GM18507 (cell line): ENCODE data around the gene ARHGEF17.

Experiments used
- DNase-seq: peaks from one replicate; pipeline ENCODE4 v3.0.0; 2011; ENCODE audit warnings: low read depth; ENCODE audit not compliant: insufficient read length; ENCODE audit errors: extremely low spot score
- FAIRE-seq: peaks from 2 replicates; lab custom pipeline; 2011; peaks lifted over from hg19 to GRCh38; lab: Jason Lieb, UNC

ARHGEF17 gene

DNA sequence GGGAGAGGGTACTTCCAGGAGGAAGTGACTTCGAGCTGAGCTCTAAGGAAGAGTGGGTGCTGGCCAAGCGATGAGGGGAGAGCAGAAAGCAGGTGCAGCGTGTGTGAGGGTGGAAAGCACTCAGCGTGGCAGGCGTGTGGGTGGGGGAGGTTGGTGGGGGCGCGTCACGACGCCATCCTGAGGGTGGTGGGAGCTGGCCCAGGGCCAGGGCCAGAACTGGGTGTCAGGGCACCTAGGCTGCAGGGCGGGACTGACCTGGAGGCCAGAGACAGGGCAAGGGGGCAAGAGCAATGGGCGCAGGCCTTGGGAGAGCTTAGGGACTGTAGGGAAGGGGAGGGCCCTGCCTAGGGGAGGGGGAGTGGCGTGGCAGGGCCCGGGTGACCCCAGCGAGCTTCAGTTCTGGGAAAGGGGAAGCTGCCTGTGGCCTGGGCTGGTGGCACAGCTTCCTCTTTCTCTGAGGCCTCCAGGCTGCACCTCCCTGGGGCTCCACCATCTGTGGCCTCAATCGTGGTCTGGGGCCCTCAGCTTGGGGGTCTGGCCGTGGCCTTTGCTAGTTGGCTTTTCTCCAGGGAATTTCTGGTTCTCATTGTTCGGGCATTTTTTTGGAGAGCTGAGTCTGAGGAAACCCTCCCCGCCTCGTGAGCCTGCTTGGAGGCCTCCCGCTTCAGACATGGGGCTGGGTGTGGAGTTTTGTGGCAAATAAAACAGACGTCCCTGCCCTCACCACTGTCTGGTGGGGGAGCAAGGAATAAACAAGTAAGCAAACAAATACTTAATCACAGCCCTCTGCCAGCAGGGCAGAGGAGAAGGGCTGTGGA is 77.0 kb downstream of the ARHGEF17 start:
- FAIRE-seq: peak; percentile 77

GRCh38 chr11:73386016-73386415 is 77.9 kb downstream of the ARHGEF17 start:
- peak; percentile 81 for FAIRE-seq
- no peak for DNase-seq

More for the DNA sequence above, 77.0 kb downstream of the ARHGEF17 start:
- peak; percentile 55 for DNase-seq

- DNase-seq (no peak), FAIRE-seq (no peak)
Observed at GRCh38 chr11:73386546-73386945, 78.5 kb downstream of the ARHGEF17 start.

DNA sequence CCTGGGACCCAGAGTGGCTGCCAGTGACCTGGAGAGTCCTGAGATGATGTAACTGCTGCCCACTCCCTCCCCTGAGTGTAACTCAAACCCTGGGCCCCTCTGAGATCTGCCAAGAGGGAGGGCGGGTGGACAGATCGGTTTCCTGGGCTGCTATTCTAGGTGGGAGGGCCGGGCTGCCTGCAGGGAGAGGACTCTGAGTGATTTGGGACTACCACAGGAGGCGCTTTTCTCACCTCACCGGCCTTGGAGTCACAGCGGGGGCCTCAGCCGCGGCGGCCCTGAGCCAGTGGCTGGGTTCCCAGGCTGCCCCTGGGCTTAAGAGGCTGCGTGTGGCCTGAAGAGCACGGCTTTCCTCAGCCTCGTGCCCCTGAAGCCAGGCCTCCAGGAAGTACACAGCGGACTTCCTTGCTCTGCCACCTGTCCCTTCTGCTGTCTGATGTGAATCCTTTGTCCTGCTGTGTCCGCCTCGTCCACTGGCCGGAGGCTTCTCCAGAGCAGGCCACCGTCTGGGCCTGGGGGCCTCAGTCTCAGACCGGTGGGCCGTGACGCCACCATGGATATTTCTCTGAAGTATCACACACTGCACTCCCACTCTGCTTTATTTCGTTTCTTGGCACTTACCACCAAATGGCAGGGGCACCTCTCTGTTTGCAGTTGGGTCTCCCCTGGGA is 79.7 kb downstream of the ARHGEF17 start:
- no peak for DNase-seq

GRCh38 chr11:73388265-73389133 is 80.4 kb downstream of the ARHGEF17 start:
- FAIRE-seq (no peak), DNase-seq (no peak)

More for the DNA sequence above, 79.7 kb downstream of the ARHGEF17 start:
- FAIRE-seq: no peak

- FAIRE-seq (no peak), DNase-seq (no peak)
Observed at GRCh38 chr11:73389134-73389525, 81.1 kb downstream of the ARHGEF17 start.

- DNase-seq (no peak), FAIRE-seq (no peak)
Observed at GRCh38 chr11:73389916-73390315, 81.8 kb downstream of the ARHGEF17 start.

- DNase-seq (no peak), FAIRE-seq (no peak)
Observed at GRCh38 chr11:73390601-73391565, 82.8 kb downstream of the ARHGEF17 start.

GRCh38 chr11:73391665-73392064 is 83.6 kb downstream of the ARHGEF17 start:
- no peak for DNase-seq
- no peak for FAIRE-seq

DNA sequence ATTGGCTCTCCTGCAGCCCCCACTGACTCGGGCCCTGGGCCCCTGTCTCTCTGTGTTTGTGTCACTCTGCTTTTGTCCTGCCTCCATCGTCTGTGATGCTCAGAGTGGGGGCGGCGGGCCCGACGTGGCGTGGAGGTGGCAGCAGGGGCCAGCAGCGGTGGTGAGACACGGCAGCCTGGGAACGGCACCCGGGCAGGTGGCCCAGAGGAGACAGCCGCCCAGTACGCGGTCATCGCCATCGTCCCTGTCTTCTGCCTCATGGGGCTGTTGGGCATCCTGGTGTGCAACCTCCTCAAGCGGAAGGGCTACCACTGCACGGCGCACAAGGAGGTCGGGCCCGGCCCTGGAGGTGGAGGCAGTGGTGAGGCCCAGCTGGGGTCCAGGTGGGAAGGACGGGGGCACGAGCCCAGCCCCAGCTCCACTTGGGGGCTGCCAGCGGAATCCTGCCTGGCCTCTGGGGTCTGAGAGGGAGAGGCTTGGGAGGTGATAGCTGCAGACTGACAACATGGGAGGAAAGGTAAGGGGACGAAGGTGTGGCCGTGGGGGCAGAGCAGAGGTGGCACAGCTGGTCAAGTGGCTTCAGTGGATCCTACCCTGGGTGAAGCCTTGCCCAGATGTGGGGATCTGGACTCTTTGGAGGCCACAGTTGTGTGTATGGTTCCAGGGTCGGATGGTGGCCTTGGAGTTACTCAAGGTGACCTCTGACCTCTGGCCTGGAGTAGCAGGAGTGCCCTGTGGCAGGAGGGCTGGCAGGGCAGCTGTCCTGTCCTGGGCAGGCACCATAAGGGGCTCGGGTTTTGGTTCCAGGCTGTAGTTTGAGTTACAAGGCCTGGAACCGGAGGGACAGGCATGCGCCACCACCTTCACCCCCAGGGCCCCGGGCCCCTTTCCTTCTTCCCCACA is 84.3 kb downstream of the ARHGEF17 start:
- FAIRE-seq: no peak

GRCh38 chr11:73393011-73393380 is 84.9 kb downstream of the ARHGEF17 start:
- FAIRE-seq (no peak), DNase-seq (no peak)

More for the DNA sequence above, 84.3 kb downstream of the ARHGEF17 start:
- DNase-seq: no peak

DNA sequence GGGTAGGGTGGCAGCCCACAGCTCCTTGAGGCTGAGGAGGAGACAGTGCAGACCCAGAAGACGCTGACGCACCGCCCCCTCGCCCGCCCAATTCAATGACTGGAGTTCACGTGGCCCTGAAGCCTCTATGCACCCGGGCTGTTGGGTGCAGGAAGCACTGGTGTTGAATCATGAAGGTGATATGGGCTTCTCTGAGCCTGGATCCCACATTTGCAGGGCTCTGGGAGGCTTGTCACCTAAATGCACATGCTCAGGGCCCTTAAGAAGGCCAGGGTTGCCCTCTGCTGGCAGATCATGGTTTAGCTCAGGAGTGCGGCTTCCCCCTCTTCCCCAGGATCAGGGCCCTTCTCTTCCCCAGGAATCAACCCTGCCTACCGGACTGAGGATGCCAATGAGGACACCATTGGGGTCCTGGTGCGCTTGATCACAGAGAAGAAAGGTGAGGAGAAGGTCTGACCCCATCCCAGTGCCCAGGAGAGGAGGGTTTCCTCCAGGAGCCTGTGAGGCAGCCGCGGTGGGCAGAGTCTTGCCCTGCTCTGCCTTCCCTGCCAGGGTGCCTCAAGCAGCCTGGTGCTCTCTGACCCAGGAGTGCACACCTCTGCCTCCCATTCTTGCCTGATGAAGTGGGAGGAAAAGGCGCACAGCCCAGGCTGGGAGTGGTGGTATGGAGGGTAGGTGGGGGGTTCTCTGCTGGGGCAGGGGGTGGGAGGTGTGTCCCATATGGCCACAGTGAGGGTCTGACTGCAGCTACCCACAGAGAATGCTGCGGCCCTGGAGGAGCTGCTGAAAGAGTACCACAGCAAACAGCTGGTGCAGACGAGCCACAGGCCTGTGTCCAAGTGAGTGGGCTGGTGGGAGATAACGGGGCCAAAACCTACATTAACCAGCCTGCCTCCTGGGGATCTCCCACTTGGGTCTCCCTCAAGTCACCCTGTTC is 85.7 kb downstream of the ARHGEF17 start:
- FAIRE-seq (peak; percentile 81), DNase-seq (peak; percentile 67)

DNA sequence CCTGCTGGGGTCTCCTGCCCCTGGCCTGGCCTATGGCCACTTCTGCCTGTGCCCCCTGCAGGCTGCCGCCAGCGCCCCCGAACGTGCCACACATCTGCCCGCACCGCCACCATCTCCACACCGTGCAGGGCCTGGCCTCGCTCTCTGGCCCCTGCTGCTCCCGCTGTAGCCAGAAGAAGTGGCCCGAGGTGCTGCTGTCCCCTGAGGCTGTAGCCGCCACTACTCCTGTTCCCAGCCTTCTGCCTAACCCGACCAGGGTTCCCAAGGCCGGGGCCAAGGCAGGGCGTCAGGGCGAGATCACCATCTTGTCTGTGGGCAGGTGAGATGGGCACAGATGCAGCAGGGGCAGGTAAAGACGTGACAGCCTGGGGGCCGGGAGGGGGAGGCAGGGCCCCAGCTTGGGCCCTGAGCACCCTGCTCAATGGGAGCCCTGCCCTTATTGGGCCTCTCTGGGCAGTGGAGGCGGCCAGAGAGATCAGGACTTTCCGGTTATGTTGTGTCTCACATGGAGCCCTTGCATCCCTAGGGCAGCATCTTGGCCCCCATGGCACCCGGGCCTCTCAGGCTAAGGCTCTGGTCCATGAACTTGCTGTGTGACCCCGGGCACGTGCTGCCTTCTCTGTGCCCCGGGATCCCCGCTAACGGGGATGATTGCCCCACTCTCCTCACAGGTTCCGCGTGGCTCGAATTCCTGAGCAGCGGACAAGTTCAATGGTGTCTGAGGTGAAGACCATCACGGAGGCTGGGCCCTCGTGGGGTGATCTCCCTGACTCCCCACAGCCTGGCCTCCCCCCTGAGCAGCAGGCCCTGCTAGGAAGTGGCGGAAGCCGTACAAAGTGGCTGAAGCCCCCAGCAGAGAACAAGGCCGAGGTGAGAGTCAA is 86.6 kb downstream of the ARHGEF17 start:
- no peak for DNase-seq
- no peak for FAIRE-seq

DNA sequence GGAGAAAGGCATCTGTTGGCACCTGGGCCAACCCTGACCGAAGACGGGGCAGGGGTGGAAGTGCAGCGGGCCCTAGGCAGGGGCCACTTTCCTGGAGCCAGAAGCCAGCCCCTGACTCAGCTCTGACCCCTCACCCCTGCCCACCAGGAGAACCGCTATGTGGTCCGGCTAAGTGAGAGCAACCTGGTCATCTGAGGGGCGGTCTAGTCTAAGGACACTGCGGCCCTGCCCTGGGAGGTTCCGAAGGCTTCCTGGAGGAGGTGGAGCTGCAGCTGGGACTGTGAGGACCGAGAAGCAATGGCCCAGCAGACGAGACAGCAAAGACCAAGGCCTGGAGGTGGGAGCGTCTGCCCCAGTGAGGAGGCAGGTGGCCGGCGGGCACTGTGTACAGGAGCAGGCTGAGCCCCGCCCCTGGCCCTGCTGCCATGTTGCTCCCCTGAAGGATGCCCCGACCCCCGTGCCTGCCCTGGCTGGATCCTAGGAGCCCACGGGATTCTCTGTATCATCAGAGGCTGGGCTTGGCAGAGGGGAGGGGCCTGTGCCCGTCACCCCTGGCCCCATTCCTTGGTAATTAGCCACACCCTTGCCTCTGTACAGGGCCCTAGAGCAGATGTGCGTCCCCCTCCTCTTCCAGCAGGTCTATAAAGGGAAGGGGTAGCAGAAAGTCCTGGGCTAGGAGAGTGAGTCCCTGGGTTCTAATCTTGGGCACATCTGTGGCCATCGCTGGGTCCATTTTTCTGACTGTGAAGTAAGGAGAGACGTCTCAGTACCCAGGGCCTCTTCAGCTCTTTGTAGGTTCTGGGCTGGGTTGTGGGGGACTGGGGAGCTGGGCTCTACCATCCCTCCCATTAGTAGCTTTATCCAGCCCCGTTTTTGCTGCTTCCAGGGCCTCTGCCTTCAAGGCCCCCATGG is 87.5 kb downstream of the ARHGEF17 start:
- FAIRE-seq (no peak), DNase-seq (no peak)
